RKO (cell line): Measurements from ENCODE around the gene FAM25C.
"Not testable (repeated sequence)": the region's sequence is repeated elsewhere in the genome, so short reads cannot be mapped to it uniquely, and the experiment has no call there.

Experiments
- DNase-seq: peaks from one replicate; pipeline ENCODE4 v3.0.0-alpha.2; 2016; ENCODE audit warnings: low spot score

Gene FAM25C

DNA sequence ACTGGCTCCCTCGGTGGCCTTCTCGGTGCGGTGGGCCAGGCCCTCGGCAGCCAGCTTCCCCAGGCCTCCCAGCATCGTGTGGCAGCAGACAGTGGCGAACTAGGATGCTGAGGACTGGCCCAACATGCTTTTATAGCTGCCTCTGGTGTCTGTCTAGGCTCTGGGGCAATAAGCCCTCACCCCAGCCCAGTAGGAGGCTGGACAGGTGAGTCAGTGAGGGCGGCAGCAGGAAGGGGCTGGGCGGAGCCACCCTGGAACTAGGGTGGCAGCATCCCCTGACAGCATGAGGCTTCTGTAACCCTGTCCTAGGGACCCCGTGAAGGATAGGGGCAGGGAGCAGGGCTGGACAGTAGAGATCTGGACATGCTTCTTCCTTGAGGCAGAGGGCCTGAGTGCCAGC, at the start of gene FAM25C:
Gene FAM25C, minus strand, starts transcription at position 101 of the 400 bp plus-strand sequence. Its CDS starts 26 bp downstream, at position 75.
- not testable (repeated sequence) for DNase-seq

DNA sequence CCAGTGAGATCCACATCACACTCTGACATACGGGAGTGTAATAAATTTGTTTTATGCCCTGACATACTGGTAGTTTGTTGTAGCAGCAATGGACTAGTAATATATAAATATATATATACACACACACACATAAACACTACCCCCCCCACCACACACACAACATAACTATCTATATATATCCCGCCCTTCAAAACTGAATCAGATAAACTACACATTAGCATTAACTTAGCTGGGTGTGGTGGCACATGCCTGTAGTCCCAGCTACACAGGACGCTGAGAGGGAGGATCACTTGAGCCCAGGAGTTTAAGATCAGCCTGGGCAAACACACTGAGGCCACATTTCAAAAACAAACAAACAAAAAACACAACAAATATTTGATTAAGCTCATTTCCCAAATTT, 45.0 kb upstream of the FAM25C start:
- not testable (repeated sequence) for DNase-seq

DNA sequence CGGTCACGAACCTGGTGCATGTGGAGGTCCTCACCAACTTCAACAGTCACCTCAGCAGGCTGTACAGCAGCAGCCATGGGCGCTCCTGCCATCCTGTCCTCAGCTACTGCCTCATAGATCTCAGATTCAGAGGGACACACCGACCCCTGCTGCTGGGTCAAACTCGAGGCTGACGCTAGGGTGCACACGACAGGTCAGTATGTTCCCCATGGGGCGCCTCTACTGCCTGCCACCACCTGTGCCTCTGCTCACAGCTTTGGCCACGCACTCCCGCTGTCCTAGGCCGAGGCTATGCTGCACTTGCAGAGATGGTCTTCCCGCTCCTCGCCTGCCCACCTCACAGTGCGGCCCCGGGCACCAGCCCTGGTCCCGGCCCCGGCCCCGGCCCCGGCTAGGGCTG, 31.8 kb upstream of the FAM25C start:
- DNase-seq: not testable (repeated sequence)

DNA sequence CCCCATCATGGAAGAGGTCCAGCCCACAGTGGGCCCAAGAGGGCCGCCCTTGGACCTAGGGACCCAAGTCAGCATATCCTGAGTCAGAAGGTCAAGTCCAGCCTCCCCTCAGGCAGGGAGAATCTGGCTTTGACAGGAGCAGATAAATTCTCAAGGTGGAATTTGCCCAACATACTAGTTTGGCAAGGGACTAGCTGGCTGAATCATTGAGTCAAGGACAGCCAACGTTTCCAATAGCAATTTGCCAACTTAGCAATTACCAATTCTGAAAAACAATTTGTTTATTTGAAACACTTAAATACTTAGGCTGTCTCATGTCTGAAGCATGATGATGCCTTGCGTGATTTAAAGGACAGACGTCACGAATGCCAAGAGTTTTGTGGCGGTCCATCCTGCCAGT, 2.7 kb upstream of the FAM25C start:
- not testable (repeated sequence) for DNase-seq

DNA sequence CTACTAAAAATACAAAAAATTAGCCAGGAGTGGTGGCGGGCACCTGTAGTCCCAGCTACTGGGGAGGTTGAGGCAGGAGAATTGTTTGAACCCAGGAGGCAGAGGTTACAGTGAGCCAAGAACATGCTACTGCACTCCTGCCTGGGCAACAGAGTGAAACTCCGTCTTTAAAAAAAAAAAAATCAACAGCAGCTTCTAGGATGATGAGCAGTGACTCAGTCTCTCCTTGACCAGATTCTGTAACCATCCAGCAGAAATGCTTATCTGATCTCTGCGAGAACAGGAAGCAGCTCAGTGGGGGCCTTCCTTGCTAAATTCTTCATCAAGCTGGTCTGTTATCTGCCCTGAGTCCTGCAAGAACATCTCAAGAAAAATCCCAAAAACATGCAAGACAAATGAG, 5.5 kb downstream of the FAM25C start:
- DNase-seq: not testable (repeated sequence)

DNA sequence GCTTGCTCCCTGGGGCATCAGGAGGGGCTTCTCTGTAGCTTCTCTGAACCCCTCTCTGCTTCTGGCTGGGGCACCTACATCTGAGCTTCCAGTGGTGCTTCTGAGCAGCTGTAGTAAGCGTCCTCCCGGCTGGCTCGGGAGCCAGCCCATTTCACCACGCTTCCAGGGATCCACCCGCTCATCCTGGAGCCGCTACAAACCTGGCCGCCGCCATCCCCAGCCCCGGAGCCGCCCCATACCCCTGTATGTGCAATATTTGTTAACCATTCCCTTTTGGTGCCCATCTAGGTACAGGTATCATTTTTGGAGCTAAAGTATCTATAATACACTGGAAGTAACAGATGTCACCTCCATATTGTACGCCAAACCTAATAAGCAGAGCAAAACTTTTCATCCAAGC, 7.0 kb downstream of the FAM25C start:
- not testable (repeated sequence) for DNase-seq

DNA sequence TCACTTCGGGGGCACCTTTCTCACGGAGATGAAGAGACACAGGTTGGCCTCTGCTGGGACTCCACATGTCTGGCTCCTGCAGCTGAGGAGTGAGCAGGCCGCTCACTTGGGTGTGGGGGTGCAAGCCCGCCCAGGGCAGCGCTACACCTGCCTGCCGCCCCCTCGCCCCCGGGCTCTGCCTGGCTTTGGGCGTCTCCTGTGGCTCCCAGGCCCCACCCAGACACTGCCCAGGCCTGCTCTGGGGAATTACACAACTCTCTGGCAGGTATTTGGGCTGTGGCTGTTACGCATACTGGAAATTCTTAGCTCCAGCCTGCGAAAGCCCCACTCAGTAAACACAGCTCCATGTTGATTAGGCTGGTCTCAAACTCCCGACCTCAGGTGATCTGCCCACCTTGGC, 7.9 kb downstream of the FAM25C start:
- DNase-seq: not testable (repeated sequence)

DNA sequence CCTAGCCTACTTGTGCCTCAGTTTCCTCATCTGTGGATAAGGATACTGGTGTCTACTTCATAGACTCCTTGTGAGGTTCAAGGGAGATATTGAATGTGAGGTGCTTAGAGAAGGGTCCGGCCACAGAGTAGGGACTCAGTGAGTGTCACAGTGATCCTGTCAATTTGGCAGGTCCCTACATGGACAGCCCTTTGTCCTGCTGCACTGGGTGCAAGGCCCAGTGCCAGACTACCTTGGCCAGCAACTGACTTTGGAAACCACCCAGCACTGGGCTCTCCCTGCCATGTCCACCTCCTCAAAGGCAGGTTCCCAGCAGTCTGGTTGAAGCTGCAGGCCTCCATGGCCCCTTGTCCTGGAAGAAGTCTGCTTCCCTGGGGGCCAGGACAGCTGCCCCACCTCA, 9.5 kb downstream of the FAM25C start:
- not testable (repeated sequence) for DNase-seq

DNA sequence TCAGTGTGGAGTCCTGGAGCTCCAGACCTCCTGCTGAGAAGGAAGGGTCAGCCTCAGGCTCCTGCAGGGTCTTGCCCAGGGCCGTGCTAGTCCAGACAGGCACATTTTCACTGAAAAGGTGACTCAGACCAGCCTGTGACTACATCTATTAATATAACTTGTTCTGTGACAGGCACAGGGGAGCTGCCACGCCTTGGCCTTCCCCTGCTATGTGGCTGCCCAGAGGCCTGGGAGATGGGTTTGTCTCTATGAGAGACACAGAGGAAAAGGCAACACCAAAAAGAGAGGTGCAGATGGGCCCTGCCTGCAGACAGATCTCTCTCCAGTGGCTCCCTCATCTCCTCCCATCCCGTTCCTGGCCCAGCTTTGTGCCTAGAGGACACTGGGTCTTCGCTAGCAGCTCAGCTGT, 10.0 kb downstream of the FAM25C start:
- not testable (repeated sequence) for DNase-seq

DNA sequence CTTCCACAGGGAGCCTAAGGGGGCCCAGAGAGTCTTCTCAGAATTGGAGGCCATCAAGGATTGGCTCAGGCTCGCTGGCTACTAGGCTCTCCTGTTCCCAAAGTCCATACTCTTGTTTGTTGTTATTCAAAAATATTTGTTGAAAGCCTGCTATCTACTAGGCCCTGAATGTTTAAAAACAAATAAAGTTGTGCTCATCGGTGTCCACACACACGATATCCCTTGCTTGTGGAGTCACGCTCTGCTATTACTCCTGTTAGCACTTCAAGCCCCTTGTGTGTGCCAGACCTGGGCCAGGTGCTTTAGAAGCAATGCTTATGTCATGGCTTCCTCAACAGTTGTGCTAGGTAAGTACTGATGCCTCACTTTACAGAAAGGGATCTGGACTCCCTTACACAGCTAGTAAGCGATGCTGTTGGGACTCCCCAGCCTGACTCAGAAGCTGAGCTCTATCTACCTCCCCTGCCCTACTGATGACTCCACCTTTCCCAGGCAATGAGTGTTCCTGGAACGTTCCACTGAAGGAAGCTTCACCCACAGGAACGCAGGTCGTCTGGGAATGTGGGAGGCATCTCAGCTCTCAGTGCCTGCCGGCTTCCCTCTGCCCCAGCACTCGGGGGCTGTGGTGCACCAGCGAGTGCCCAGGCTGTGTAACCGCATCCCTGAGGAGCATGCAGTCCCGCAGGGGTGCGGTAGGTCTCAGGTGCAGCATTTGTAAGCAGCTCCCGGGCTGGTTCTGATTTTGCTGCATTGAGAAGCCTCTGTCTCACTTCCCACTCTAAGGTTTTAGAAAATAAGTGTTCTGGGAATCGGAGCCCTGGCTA, 10.7 kb downstream of the FAM25C start:
- not testable (repeated sequence) for DNase-seq

DNA sequence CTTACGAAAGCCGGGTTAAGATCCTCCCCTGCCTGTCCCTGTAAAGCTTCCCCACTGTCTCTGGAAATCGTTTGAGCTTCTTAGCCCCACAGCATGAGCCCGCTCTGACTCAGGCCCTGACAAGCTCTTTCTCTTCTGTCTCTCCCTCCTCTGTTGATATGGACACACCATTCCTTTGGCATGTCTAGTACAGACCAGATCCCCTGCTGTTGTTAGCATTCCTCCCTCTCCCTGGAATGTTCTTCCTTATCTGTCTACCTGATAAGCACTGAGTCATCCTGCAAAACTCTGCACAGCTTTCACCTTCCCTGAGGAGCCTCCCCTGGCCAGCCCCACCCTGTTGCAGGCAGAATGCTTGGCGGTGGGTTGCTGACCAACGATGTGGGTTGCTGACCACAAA, 11.6 kb downstream of the FAM25C start:
- not testable (repeated sequence) for DNase-seq

DNA sequence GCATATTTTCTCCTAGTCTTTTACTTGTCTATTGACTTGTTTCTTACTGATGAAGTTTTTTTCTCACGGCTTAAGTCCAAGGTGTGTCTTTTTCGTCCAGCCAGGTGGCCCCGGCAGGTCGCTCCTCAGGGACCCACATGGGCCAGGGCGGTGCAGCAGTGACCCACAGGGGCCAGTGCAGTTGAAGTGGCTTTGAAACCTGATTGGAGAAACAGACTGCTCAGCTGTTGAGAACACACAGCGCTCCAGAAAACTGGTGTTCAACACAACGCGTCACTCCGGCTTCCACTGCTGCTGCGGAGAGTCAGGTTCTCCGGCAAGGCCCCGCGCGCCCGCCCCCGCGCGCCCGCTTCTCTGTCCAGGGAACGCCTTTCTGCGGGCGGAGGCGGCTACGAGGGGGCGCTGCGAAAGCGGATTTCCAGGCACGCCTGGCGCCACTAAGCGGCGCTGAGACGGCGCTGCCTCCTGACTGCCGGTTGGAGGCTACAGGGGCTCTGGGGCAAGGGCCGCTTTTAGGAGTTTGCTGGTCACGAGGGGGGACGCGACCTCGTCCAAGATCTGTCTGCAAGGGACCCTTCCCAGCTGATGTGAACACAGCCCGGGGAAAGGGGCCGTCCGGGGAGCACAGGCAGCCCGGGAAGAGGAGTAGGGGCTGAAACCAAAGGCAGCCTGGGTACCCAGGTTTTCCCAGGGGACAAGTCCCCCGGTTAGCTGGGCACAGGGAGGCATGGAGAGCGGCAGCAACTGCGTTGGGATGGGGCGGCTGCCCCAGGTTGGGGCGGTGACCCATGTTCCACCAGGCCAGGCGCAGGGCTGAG, 13.0 kb downstream of the FAM25C start:
- not testable (repeated sequence) for DNase-seq

DNA sequence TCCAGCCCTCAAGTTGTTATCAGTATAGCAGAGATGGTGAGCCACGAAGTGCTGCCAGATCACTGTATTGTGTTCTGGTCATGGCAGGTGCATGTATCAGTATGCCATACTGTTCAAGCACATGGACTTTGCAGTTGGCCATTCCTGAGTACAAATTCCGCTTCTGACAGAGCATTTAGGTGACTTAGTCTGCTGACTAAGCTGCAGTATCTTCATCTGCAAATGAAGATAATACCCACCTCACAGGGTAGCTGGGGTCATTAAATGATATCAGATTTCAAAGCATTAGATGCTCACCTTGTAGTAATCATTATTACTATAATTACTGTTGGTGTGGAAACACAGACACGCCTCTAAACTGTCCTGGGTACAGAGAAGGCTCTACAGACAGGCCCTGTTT, 24.2 kb downstream of the FAM25C start:
- not testable (repeated sequence) for DNase-seq

DNA sequence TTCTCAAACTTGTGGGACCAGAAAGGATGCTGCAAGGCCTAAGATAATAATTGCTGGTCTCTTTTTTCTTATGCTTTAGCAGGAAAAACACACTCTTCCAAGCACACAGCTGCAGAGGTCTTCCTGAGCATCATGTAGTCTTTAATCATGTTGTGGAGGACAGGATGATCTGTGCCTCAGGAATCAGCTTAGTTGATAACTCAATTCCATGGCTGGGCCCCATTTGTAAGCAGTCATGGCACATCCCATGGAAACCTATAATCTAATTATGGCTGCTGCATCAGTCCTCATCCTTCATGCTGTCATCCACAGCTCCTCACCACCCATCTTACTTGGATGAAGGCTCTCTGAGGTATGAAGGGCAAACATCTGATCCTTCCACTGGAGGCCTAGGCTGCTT, 26.5 kb downstream of the FAM25C start:
- DNase-seq: not testable (repeated sequence)

DNA sequence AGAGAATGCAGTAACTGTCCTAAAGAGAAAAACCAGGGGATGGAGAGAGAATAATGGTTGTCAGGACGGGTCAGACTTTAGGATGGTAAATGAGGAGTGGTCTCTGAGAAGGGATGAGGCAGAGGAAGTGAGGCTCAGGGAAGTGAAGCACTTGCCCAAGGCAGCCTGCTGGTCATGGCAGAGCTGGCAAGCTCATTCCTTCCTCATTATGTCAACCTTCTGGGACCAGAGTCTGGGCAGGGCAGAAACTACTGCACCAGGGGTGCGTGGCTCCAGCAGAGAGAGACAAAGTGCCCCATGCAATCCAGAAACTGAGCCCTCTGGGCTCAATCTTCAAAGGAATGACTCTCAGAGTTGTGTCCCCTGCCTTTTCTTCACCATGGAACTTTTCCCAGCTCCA, 27.5 kb downstream of the FAM25C start:
- DNase-seq: not testable (repeated sequence)

DNA sequence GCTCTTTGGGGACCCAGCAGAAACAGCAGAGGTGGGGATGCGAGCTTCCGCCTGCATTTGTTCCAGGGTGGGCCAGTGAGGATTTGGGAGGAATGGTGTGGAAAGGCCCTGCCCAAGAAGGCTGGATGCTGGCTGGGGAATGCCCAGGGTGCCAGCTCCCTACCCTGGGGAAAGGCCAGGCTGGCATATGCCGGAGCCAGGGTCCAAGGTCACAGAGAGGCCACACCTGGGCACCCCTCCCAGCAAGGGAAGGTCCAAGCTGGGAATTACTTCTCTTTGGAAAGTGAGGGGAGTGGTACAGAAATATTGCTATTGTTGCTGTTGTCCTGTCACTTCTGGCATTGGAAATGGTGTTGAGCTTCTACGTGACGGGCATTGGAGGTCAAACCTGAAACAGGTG, 28.0 kb downstream of the FAM25C start:
- DNase-seq: not testable (repeated sequence)

DNA sequence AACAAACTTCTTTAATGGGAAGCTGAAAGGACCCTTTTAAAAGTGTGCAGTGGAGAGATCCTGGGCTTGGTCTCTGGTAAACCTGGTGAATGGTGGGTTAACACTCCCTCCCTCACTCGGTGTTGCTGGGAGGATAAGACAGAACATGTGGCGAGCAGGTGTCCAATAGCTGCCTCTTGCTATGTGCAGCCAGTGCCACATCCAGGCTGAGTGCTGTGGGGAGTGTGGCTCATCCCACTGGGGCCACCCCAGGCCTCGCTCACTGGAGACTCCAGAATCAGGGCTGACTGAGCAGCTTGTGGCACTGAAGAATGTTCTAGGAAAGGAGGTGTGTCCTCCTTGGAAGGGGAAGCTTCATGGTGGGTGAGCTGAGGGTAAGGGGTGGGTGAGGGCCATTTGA, 29.5 kb downstream of the FAM25C start:
- DNase-seq: not testable (repeated sequence)

DNA sequence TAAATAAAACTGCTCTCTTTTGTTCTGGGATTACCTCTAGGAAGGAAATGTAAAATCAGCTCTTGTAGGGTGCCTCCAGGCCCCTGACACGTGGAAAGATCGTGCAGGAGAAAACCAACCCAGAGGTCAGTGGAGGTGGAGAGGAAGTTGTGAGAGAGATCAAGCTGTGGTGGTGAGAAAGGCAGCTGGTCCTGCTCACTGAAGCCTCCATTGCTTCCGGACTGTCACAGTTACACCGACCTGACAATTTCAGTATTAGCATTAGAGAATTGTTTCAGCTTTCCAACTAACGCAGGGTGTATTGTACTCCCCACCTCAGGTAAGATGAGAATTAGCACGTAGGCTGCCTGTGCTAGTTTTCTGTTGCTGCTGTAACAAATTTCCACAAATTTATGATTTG, 30.6 kb downstream of the FAM25C start:
- DNase-seq: not testable (repeated sequence)

DNA sequence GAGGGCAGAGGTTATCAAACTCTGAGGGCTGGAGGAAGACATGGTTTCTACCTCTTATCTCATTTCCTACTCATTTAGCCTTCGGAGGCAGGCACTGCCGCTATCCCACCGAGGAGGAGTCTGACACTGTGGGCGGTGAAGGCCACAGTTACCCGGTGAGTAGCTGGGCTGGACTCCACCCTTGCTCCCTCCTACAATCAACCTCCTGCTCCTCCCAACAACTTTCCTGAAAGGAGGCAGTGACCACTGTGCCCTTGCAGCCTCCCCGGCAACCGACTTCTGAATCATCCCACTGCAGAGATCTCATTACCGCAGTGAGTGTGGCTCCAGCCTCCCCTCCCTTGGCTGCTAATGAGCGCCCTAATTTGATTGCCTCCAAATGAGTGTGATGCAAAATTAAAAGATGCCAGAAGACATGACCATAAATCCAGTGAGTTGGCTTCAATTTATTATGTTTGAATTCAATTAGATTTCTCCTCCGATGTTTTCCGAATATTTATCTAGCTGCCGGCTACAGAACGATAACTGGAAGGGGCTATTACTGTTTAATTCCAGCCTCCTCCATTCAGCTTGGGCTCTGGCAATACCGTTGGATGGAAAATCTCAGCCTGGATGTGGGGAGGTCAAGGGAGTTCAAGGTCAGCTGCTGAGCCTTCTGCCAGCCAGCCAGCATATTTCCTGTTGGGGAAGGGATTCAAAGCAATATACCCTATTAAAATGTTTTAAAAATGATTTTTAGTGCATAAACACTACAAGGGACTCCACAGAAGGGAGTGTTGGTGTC, 35.1 kb downstream of the FAM25C start:
- DNase-seq: not testable (repeated sequence)

DNA sequence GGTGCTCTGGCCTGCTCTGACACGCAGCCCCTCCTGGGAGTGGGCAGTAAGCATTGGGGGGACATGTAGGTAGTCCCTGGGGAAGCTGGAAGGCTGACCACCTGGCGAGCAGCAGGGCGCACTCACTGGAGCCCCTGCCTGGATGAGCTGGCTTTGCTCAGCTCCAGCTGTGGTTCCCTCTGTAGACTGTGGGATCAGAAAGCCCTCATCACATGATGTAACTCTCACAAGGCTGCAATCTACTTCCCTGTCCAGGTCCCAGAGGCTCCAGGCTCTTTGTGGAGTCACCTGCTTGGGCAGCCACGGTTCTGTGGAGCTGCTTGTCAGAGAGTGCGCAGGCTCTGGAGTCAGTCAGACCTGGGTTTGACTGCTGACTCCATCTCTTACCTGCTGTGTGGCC, 36.8 kb downstream of the FAM25C start:
- not testable (repeated sequence) for DNase-seq

DNA sequence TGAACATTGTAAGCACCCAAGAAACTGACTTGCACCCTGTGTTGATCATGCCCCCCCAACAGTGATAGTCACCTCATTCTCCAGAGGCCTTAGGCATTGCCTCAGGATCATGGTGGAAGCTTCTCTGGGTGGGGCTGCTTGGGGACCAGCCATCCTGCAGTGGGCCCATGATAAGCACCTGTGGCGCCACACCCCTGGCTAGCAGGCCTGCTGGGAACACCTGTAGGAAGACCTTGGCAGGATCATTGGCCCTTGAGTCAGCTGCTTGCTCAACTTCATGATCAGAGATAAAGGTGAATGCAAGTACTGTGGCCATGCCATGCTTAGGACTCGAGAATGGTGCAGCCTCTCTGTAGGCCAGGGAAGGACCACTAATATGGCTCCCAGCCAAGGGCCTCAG, 38.9 kb downstream of the FAM25C start:
- DNase-seq: not testable (repeated sequence)

DNA sequence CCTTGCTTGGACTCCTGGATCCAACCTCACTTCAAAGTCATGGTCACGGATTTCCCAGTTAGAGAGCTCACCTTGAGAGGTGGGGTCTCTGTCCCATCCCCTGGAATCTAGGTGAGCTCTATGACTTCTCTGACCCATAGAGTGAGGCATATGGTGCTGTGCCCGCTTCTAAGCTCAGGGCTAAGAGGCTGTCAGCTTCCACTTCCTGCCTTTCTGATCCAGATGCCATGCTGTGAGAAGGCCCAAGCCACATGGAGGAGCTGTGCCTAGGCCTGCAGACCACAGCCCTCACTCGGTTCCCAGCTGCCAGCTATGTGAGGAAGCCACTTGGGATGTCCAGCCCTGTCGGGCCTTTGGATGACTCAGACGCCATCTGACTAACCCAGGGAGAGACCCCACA, 39.9 kb downstream of the FAM25C start:
- DNase-seq: not testable (repeated sequence)
